Stimulated activated CD4-positive, alpha-beta T cell treated with anti-CD3 and anti-CD28 coated beads, Interleukin-12 subunit alpha, Interleukin-12 subunit beta, amount 100 ng/mL, for 4 hours (primary cell): ENCODE data around the gene EIF5A2.
"Not testable (repeated sequence)": the region's sequence is repeated elsewhere in the genome, so short reads cannot be mapped to it uniquely, and the experiment has no call there.

Experiments
- DNase-seq: peaks from one replicate; pipeline ENCODE4 v3.0.0-alpha.2; 2020

The EIF5A2 gene

GRCh38 chr3:170896333-170896732 is 12.1 kb downstream of the EIF5A2 start:
- DNase-seq, result not testable (repeated sequence)

GRCh38 chr3:170893895-170894294 is 14.5 kb downstream of the EIF5A2 start:
- DNase-seq, result no peak

GRCh38 chr3:170889630-170890029 is 18.8 kb downstream of the EIF5A2 start:
- DNase-seq, result no peak

GRCh38 chr3:170889132-170889531 is 19.3 kb downstream of the EIF5A2 start:
- no peak for DNase-seq

GRCh38 chr3:170884109-170884930 is 24.1 kb downstream of the EIF5A2 start:
- DNase-seq, result not testable (repeated sequence)

- DNase-seq, result not testable (repeated sequence)
These were observed 29.7 kb downstream of the EIF5A2 start for GRCh38 chr3:170878688-170879087.

- DNase-seq, result not testable (repeated sequence)
These were observed 31.1 kb downstream of the EIF5A2 start for GRCh38 chr3:170877311-170877710.

GRCh38 chr3:170876537-170876936 is 31.9 kb downstream of the EIF5A2 start:
- no peak for DNase-seq

- DNase-seq, result peak; percentile 90
These were observed 38.5 kb downstream of the EIF5A2 start, which contains the start of gene RPL22L1 for GRCh38 chr3:170869645-170870593. Gene RPL22L1 (minus strand): TSS chr3:170870195. CDS start chr3:170870167, 28 bp downstream.

GRCh38 chr3:170869239-170869590 is 39.2 kb downstream of the EIF5A2 start:
- no peak for DNase-seq

GRCh38 chr3:170868577-170869238 is 39.7 kb downstream of the EIF5A2 start:
- no peak for DNase-seq

GRCh38 chr3:170867143-170867937 is 41.1 kb downstream of the EIF5A2 start:
- DNase-seq, result no peak

- no peak for DNase-seq
These were observed 41.9 kb downstream of the EIF5A2 start for GRCh38 chr3:170866499-170866898.

- no peak for DNase-seq
These were observed 43.0 kb downstream of the EIF5A2 start for GRCh38 chr3:170865209-170866094.

GRCh38 chr3:170864525-170865208 is 43.8 kb downstream of the EIF5A2 start:
- no peak for DNase-seq

GRCh38 chr3:170863816-170864215 is 44.6 kb downstream of the EIF5A2 start:
- DNase-seq, result no peak

- no peak for DNase-seq
These were observed 45.6 kb downstream of the EIF5A2 start for GRCh38 chr3:170862618-170863374.

GRCh38 chr3:170858599-170858998 is 49.8 kb downstream of the EIF5A2 start:
- DNase-seq, result no peak

- no peak for DNase-seq
These were observed 56.1 kb downstream of the EIF5A2 start for GRCh38 chr3:170852324-170852723.
